Naive B cell (primary cell): ENCODE data around the gene EDDM3A. TPM values are rescaled to one million over a fixed set of nuclear protein-coding genes. Genes with fewer than 3 reads are reported as not detected.
"Not testable (repeated sequence)": the region's sequence is repeated elsewhere in the genome, so short reads cannot be mapped to it uniquely, and the experiment has no call there.

Source experiments
- ATAC-seq, 2 donors: fragments of 150-1000 bp; cut with Tn5 transposase; 2 replicates each; pipeline ENCODE4 v1.10.0; 2021; ENCODE audit warnings: low read depth in 2 of 2, mild to moderate bottlenecking in 2 of 2, moderate library complexity in 2 of 2
- DNase-seq: peaks from one replicate; pipeline ENCODE4 v3.0.0; 2022
- H3K27ac Mint-ChIP-seq, 6 donors: one replicate each; pipeline ENCODE4 v1.8.0; 2020 to 2022; ENCODE audit warnings: mild to moderate bottlenecking in 6 of 6, mixed read lengths in 6 of 6, moderate library complexity in 5 of 6, inconsistent platforms in 2 of 6
- H3K27me3 Mint-ChIP-seq, 3 donors: one replicate each; pipeline ENCODE4 v1.8.0; 2021 to 2022; ENCODE audit warnings: mixed read lengths in 3 of 3, mild to moderate bottlenecking in 1 of 3
- H3K36me3 Mint-ChIP-seq, 2 donors: one replicate each; pipeline ENCODE4 v1.8.0; 2020 to 2022; ENCODE audit warnings: mixed read lengths in 2 of 2, inconsistent platforms in 1 of 2, mild to moderate bottlenecking in 1 of 2
- H3K4me1 Mint-ChIP-seq, 3 donors: one replicate each; pipeline ENCODE4 v1.8.0; 2020 to 2022; ENCODE audit warnings: mixed read lengths in 3 of 3, inconsistent platforms in 1 of 3, mild to moderate bottlenecking in 1 of 3, moderate library complexity in 1 of 3
- H3K4me3 Mint-ChIP-seq, 8 donors: one replicate each; pipeline ENCODE4 v1.8.0; 2020 to 2022; ENCODE audit warnings: mild to moderate bottlenecking in 8 of 8, mixed read lengths in 8 of 8, moderate library complexity in 8 of 8, inconsistent platforms in 2 of 8
- H3K9me3 Mint-ChIP-seq, 7 donors: one replicate each; pipeline ENCODE4 v1.8.0; 2020 to 2022; ENCODE audit warnings: mixed read lengths in 7 of 7, mild to moderate bottlenecking in 5 of 7, inconsistent platforms in 2 of 7, moderate library complexity in 1 of 7
- polyA plus RNA-seq, 6 donors: library from polyadenylated mRNA; unstranded; fragments of 300-500 nt; fragmentation: Illumina TruSeq; gene quantifications; one replicate each; pipeline ENCODE4 v1.2.3, GENCODE V29; 2021; ENCODE audit warnings: low read depth in 6 of 6

The EDDM3A gene
- polyA plus RNA-seq, 6 donors from 2014 or later: 0.31 to 0.52 (median 0.47) TPM; not detected in 3

DNA sequence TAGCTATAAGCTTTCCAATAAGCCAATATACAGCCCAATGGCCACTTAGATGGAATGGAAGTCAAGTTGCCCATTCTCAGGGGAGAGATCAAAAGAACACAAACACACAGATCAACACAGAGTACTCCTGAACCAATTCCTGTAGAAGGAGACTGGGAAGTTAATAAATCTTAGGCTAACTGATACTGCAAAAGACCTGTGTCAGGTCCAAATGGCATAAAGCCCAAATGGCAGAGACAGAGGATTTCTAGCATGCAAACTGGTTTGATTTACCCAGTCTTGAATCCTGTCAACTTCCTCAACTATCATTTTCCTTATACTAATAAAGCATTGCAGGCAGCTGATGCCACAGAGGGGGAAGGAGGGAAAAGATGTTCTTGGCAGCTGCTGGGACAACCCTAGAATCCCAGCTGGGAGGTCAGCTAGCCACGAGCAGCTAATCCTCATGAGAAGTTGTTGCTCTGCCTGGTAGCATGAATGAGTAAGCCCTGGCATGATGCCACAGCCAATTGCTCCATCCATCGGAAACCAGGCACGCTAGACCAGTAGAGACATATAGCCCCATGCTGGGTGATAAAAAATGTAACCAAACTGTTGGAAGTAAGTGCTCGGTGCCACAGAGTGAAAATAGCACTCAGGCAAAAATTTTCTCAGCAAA, 31.0 kb upstream of the EDDM3A start:
- peaks cover 7 to 13% of the 10 kb centered on the region in 2 donors for H3K36me3 Mint-ChIP-seq
- no peaks in the 10 kb centered on the region for H3K27me3 Mint-ChIP-seq
- no peak for DNase-seq
- peaks cover 52 to 83% (median 68%) of the 10 kb centered on the region in 3 donors for H3K4me1 Mint-ChIP-seq
- no peak for ATAC-seq
- peak overlapping the region in 5 of 8 donors; percentile 12 to 74 (median 58) for H3K4me3 Mint-ChIP-seq
- peaks cover 4 to 18% (median 5%) of the 10 kb centered on the region in 7 donors for H3K9me3 Mint-ChIP-seq
- H3K27ac Mint-ChIP-seq: peak overlapping the region; percentile 87 to 98 (median 92)

GRCh38 chr14:20719777-20720176, 25.9 kb upstream of the EDDM3A start:
- H3K27me3 Mint-ChIP-seq: no peaks in the 10 kb centered on the region
- H3K4me3 Mint-ChIP-seq: peak overlapping the region in 7 of 8 donors; percentile 2 to 73 (median 36)
- ATAC-seq (peak in 1 of 2 donors; percentile 18), DNase-seq (no peak)
- peak overlapping the region; percentile 9 to 90 (median 80) for H3K27ac Mint-ChIP-seq
- H3K9me3 Mint-ChIP-seq: peaks cover 4 to 16% (median 5%) of the 10 kb centered on the region in 7 donors
- H3K4me1 Mint-ChIP-seq: peaks cover 52 to 93% (median 88%) of the 10 kb centered on the region in 3 donors
- H3K36me3 Mint-ChIP-seq: peaks cover 0 to 11% of the 10 kb centered on the region in 2 donors

DNA sequence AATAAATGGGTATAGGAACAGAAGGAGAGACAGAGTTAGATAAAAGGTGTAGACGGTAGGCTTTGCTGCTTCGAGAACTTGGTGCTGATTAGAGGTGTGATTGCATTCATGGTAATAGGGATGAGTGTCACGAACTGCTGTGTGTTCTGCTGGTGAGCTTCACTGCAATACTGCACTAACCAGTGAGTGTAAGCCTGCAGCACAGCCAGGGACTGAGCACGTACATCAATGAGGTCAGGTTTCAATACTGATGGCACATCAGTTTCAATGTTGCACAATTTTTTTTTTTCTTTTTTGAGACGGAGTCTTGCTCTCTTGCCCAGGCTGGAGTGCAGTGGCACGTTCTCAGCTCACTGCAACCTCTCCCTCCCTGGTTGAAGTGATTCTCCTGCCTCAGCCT, 24.9 kb upstream of the EDDM3A start:
- H3K4me1 Mint-ChIP-seq: peaks cover 45 to 93% (median 85%) of the 10 kb centered on the region in 3 donors
- H3K4me3 Mint-ChIP-seq: peak overlapping the region in 1 of 8 donors; percentile 69
- ATAC-seq (no peak), DNase-seq (no peak)
- H3K9me3 Mint-ChIP-seq: peaks cover 0 to 13% (median 4%) of the 10 kb centered on the region in 7 donors
- H3K27me3 Mint-ChIP-seq: no peaks in the 10 kb centered on the region
- peaks cover 1 to 11% of the 10 kb centered on the region in 2 donors for H3K36me3 Mint-ChIP-seq
- peak overlapping the region in 4 of 6 donors; percentile 1 to 86 (median 32) for H3K27ac Mint-ChIP-seq

DNA sequence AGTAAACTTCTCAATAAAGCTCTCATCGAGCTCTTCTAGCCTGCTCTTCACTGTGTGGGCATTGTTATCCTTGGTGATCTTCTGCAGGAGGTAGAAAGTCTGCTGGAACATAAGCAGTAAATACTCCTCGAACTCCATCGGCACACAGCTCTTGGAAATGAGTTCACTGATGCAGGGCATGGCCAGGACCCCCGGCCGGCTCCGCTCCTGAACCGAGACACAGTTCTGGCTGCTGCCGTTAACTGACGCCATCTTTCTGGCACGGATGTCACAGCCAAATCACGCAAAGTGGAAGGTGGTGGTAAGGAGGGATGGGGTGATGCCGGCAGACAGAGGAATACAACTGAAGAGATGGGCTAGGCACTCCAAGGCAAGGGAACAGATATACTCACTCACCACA, 23.7 kb upstream of the EDDM3A start:
- H3K27me3 Mint-ChIP-seq: no peaks in the 10 kb centered on the region

GRCh38 chr14:20723488-20723887, 22.2 kb upstream of the EDDM3A start:
- H3K4me3 Mint-ChIP-seq: peak overlapping the region; percentile 6 to 77 (median 47)
- peak; percentile 47 to 60 for ATAC-seq
- no peak for DNase-seq
- peaks cover 9 to 10% of the 10 kb centered on the region in 2 donors for H3K36me3 Mint-ChIP-seq
- H3K27ac Mint-ChIP-seq: peak overlapping the region in 3 of 6 donors; percentile 30 to 67 (median 31)
- H3K9me3 Mint-ChIP-seq: peaks cover 0 to 13% (median 4%) of the 10 kb centered on the region in 7 donors
- no peaks in the 10 kb centered on the region for H3K27me3 Mint-ChIP-seq
- peaks cover 41 to 87% (median 81%) of the 10 kb centered on the region in 3 donors for H3K4me1 Mint-ChIP-seq

More for the DNA sequence above, 23.7 kb upstream of the EDDM3A start:
- Mint-ChIP-seq H3K4me3 (no peak overlapping the region), H3K36me3 (peaks cover 9 to 10% of the 10 kb centered on the region in 2 donors), H3K4me1 (peaks cover 50 to 93% (median 85%) of the 10 kb centered on the region in 3 donors), H3K27ac (peak overlapping the region in 5 of 6 donors; percentile 39 to 81 (median 75)), H3K9me3 (peaks cover 0 to 13% (median 4%) of the 10 kb centered on the region in 7 donors)
- ATAC-seq: no peak
- DNase-seq: no peak

- not testable (repeated sequence) for DNase-seq, H3K27me3 Mint-ChIP-seq, H3K36me3 Mint-ChIP-seq
- Mint-ChIP-seq H3K9me3 (peaks cover 0 to 12% (median 0%) of the 10 kb centered on the region in 7 donors), H3K4me3 (peak overlapping the region in 7 of 8 donors; percentile 62 to 83 (median 71)), H3K27ac (peak overlapping the region; percentile 81 to 98 (median 94)), H3K4me1 (peaks cover 24 to 62% (median 57%) of the 10 kb centered on the region in 3 donors)
- peak in 1 of 2 donors; percentile 29 for ATAC-seq
Observed at GRCh38 chr14:20726121-20726520, 19.6 kb upstream of the EDDM3A start.

DNA sequence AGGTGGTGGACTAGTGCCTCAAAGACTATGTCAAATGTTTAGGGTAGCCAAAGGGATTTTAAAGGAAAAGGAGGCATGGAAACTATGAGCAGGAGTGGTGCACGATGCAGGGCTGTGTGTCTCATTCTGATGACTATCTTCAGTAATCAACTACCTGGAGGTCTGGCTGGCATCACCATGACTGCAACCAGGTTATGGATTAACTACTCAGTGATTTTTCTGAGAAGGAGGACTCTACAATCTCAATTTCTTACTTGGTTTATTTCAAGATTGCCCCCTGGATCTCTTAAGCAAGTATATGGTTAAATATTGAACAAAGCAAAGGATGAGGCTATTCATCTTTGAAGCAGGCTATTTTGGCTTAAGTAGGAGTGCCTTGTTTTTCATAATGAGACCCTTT, 19.2 kb upstream of the EDDM3A start:
- Mint-ChIP-seq H3K4me3 (peak overlapping the region in 7 of 8 donors; percentile 62 to 83 (median 71)), H3K27ac (peak overlapping the region; percentile 81 to 98 (median 94)), H3K36me3 (peaks cover 4 to 9% of the 10 kb centered on the region in 2 donors), H3K27me3 (peaks cover 0 to 4% (median 0%) of the 10 kb centered on the region in 3 donors), H3K4me1 (peaks cover 22 to 58% (median 53%) of the 10 kb centered on the region in 3 donors), H3K9me3 (peaks cover 0 to 12% (median 0%) of the 10 kb centered on the region in 7 donors)
- DNase-seq (no peak), ATAC-seq (no peak)

DNA sequence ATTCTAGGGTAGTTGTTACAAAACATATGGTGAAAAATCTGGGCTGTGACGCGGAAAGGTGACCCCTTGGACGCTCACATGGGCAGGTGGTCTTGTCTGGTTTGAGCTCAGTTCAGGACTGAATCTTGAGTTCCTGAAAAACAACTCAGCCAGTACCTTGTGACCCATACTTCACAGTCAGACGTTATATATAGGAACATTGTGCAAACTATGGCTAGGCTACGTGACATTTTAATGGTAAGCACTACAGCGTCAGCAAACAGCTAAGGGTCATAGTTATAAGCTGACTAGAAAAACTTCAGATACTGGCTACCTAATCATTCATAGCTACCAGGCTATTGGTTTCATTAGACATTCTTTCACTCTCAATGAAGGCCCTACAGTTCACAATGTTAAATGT, 14.8 kb upstream of the EDDM3A start:
- Mint-ChIP-seq H3K27me3 (peaks cover 0 to 4% (median 0%) of the 10 kb centered on the region in 3 donors), H3K36me3 (peaks cover 4 to 7% of the 10 kb centered on the region in 2 donors), H3K4me1 (peaks cover 28 to 43% (median 42%) of the 10 kb centered on the region in 3 donors), H3K9me3 (peaks cover 0 to 8% (median 0%) of the 10 kb centered on the region in 7 donors), H3K27ac (no peak overlapping the region), H3K4me3 (no peak overlapping the region)
- no peak for ATAC-seq
- no peak for DNase-seq

GRCh38 chr14:20732477-20732876, 13.2 kb upstream of the EDDM3A start:
- DNase-seq: no peak
- Mint-ChIP-seq H3K27ac (peak overlapping the region in 1 of 6 donors; percentile 71), H3K4me1 (peaks cover 14 to 27% (median 27%) of the 10 kb centered on the region in 3 donors), H3K4me3 (no peak overlapping the region), H3K9me3 (peaks cover 0 to 3% (median 0%) of the 10 kb centered on the region in 7 donors), H3K27me3 (peaks cover 0 to 4% (median 0%) of the 10 kb centered on the region in 3 donors), H3K36me3 (no peaks in the 10 kb centered on the region)
- no peak for ATAC-seq

DNA sequence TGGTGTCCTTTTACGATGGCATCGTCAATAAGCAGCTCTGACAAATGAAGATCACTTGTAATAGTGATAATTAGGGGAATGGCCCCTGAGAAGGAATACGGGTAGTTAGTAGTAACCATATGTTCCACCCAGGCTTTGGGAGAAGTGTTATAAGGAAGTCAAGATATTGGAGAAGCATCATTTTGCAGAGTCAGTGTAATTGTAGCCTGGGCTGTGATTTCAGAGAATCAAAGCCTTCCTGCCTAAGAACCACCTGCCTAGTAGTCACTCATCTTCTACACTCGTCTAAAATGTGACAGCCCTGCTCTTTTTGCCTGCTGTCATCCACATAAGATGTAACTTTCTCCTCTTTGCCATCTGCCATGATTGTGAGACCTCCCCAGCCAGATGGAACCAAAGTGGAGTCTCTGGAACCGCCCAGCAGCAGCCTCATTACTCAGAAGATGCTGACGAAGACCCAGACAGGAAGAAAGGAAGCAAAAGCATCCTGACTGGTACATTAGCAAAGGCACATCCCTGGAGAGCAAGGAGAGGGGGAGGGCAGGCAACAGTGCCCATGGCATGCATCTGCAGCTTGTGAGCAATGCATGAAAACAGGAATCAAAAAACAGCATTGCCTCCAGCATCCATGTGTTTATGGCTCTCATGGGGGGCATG, 12.6 kb upstream of the EDDM3A start:
- Mint-ChIP-seq H3K27ac (peak overlapping the region in 2 of 6 donors; percentile 33 to 71), H3K27me3 (peaks cover 0 to 4% (median 0%) of the 10 kb centered on the region in 3 donors), H3K36me3 (no peaks in the 10 kb centered on the region), H3K9me3 (no peaks in the 10 kb centered on the region), H3K4me3 (no peak overlapping the region), H3K4me1 (peaks cover 14 to 22% (median 21%) of the 10 kb centered on the region in 3 donors)
- no peak for ATAC-seq
- no peak for DNase-seq

DNA sequence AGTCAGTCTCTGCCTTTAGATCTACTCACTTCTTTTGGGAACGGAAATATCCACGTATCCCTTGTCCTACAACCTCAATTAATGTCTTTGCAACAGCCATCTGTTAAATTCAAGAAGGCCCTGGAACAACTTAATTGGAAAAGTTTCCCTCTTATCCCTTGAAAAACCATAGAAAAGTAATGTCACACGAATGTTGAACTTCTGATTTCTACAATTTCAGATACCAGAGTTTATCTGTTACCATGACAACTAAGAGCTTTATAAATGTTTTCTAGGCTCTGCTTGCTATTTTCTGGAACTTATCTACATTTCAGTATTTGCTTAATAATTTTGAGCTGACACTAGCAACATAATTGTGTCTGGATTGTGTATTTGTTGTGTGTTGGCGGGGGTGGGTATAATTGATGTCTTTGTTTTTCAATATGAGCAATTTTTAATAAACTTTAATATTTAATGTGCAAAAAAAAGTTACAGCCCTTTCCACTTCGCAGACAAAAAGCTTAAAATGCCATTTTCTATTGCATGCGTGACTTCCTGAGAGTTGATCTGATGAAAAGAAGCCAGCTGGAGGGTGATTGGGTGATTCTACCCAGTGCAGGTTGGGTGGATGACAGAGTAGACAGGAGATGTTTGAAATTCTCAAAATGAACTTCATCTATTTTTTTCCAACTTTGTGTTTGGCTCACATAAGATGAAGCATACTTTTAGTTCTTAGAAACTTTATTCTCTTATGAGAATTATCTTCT, 11.8 kb upstream of the EDDM3A start:
- Mint-ChIP-seq H3K9me3 (no peaks in the 10 kb centered on the region), H3K36me3 (no peaks in the 10 kb centered on the region), H3K4me3 (peak overlapping the region in 2 of 8 donors; percentile 6 to 40), H3K27me3 (peaks cover 0 to 6% (median 4%) of the 10 kb centered on the region in 3 donors), H3K4me1 (peaks cover 14 to 22% (median 21%) of the 10 kb centered on the region in 3 donors), H3K27ac (no peak overlapping the region)
- DNase-seq (no peak), ATAC-seq (no peak)

- H3K4me3 Mint-ChIP-seq: peak overlapping the region in 4 of 8 donors; percentile 6 to 43 (median 30)
- H3K27me3 Mint-ChIP-seq: peaks cover 0 to 7% (median 4%) of the 10 kb centered on the region in 3 donors
- no peaks in the 10 kb centered on the region for H3K9me3 Mint-ChIP-seq
- ATAC-seq: peak in 1 of 2 donors; percentile 50
- peaks cover 14 to 22% (median 21%) of the 10 kb centered on the region in 3 donors for H3K4me1 Mint-ChIP-seq
- peak overlapping the region in 1 of 6 donors; percentile 76 for H3K27ac Mint-ChIP-seq
- H3K36me3 Mint-ChIP-seq: no peaks in the 10 kb centered on the region
- DNase-seq: no peak
Observed at GRCh38 chr14:20734430-20734806, 11.3 kb upstream of the EDDM3A start.

GRCh38 chr14:20738292-20738691, 7.4 kb upstream of the EDDM3A start:
- H3K9me3 Mint-ChIP-seq, DNase-seq, H3K36me3 Mint-ChIP-seq, H3K4me3 Mint-ChIP-seq, H3K27ac Mint-ChIP-seq, ATAC-seq: not testable (repeated sequence)
- Mint-ChIP-seq H3K27me3 (peaks cover 0 to 14% (median 0%) of the 10 kb centered on the region in 3 donors), H3K4me1 (peaks cover 21 to 37% (median 27%) of the 10 kb centered on the region in 3 donors)
